IPS-18c (cell line): ENCODE results near the gene RGP1.

Experiments used
- H3K4me3 ChIP-seq: 2 replicates; pipeline ENCODE4 v1.7.0; 2013; ENCODE audit warnings: low read depth, mild to moderate bottlenecking, low read length, moderate library complexity; ENCODE audit not compliant: insufficient read depth
- H3K9me3 ChIP-seq: one replicate; pipeline ENCODE4 v1.6.1; 2013; ENCODE audit warnings: mild to moderate bottlenecking, low read length, moderate library complexity; ENCODE audit not compliant: control insufficient read depth, insufficient read depth

Gene RGP1

GRCh38 chr9:35756275-35757225, 7.5 kb downstream of the RGP1 start:
- H3K4me3 ChIP-seq, result peak overlapping the region; percentile 94

GRCh38 chr9:35757226-35757891, 8.3 kb downstream of the RGP1 start:
- Histone ChIP-seq H3K9me3 (peaks cover 2% of the 10 kb centered on the region), H3K4me3 (peak overlapping the region; percentile 94)

More at GRCh38 chr9:35756275-35757225, 7.5 kb downstream of the RGP1 start:
- H3K9me3 ChIP-seq, result peaks cover 2% of the 10 kb centered on the region

DNA sequence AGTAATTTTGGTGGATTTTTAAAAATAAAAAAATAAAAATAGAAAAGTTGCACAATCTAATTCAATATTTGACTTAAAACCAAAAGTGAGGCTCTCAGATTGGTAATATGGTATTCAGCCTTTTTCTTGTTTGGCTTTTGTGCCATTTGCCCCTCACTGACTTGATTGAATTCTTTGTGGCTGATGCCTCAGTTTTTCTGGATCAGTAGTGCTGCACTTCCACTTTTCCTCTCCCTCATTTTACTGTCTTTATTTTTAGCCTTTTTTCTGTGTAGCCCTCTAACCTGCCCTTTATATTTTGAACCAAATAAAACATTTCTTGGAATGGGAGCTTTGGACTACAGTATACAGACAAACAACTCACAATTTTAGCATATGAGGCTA, 8.8 kb downstream of the RGP1 start:
- Histone ChIP-seq H3K4me3 (peak overlapping the region; percentile 94; the same call in 1 of the 2 replicates), H3K9me3 (peaks cover 2% of the 10 kb centered on the region)

- no peak overlapping the region for H3K4me3 ChIP-seq
- peaks cover 2% of the 10 kb centered on the region for H3K9me3 ChIP-seq
Observed at GRCh38 chr9:35758475-35759050, 9.5 kb downstream of the RGP1 start.

- Histone ChIP-seq H3K9me3 (peaks cover 2% of the 10 kb centered on the region), H3K4me3 (no peak overlapping the region)
Observed at GRCh38 chr9:35759795-35760194, 10.7 kb downstream of the RGP1 start.

GRCh38 chr9:35760651-35761050, 11.6 kb downstream of the RGP1 start:
- Histone ChIP-seq H3K4me3 (no peak overlapping the region), H3K9me3 (peaks cover 2% of the 10 kb centered on the region)

- Histone ChIP-seq H3K9me3 (peaks cover 2% of the 10 kb centered on the region), H3K4me3 (no peak overlapping the region)
Observed at GRCh38 chr9:35763181-35763580, 14.1 kb downstream of the RGP1 start.

DNA sequence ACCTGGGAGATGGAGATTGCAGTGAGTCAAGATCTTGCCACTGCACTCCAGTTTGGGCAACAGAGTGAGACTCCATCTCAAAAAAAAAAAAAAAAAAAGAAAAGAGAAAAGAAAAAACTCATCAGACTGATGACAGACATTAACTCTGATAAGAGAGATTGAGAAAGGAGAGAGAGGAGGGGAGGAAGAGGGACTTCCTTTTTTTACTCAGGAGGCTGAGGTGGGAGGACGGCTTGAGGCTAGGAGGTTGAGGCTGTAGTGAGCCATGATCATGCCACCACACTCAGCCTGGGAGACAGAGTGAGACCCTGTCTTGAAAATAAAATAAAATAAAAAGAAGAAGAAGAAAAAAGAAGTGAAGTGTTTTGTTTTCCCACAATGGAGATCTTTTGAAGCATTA, 14.7 kb downstream of the RGP1 start:
- Histone ChIP-seq H3K4me3 (no peak overlapping the region), H3K9me3 (peaks cover 2% of the 10 kb centered on the region)

GRCh38 chr9:35766997-35767396, 17.9 kb downstream of the RGP1 start:
- Histone ChIP-seq H3K9me3 (no peaks in the 10 kb centered on the region), H3K4me3 (no peak overlapping the region)

- Histone ChIP-seq H3K9me3 (no peaks in the 10 kb centered on the region), H3K4me3 (no peak overlapping the region)
Observed at GRCh38 chr9:35767458-35767857, 18.4 kb downstream of the RGP1 start.

- Histone ChIP-seq H3K9me3 (no peaks in the 10 kb centered on the region), H3K4me3 (no peak overlapping the region)
Observed at GRCh38 chr9:35769763-35770162, 20.7 kb downstream of the RGP1 start.

DNA sequence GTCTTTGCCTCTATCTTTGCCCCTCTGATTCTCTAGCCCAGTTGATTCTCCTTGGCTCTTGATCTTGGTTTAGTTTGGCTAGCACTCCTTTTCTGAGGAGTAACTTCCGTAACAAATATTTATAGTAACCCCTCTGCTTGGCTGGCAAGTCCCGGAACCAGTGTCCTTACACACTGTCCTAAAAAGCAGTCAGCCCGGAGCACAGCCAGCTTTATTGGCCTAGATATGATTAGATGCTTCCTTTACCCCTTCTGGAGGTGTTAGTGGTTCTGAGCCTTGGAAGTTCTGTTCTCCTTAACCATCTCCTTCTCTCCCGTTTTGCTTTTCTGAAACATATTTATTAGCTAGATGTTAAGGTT, 22.0 kb downstream of the RGP1 start:
- H3K4me3 ChIP-seq, result no peak overlapping the region
- H3K9me3 ChIP-seq, result no peaks in the 10 kb centered on the region

DNA sequence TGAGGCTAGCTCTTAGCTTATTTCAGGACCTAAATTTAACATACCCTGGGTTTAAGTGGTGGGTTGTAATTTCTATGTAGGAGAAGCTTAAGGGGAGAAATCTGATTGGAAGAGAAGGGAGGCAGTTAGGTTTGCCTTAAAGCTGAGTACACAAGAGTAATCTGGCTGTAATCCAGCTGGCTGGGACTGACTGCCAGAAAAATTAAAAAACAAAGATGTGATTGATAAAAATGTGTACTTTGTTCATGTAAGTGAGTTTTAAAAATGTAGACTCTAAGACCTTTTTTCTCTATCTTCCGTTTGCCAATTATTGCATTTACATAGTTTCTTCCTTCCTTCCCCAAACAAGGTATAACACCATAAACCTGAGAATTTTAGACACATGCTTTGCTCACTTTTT, 22.4 kb downstream of the RGP1 start:
- Histone ChIP-seq H3K4me3 (no peak overlapping the region), H3K9me3 (no peaks in the 10 kb centered on the region)

DNA sequence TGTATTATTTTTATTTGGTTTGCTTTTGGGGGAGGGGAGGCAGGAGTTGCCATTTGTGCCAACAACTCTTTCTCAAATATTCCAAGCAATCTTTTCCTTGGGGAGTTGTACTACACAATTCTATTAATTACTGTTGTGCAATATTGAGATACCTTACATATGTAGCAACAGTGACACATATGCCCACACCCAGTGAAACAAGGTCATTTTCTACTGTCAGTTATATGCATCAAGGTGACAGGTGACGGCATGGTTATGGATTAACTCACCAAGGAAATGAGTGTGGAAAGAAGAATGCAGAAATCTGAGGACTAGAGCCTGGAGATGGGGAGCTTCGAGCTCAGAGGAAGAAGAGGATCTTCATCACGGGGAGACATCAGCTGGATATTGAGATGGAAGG, 22.9 kb downstream of the RGP1 start:
- Histone ChIP-seq H3K4me3 (no peak overlapping the region), H3K9me3 (no peaks in the 10 kb centered on the region)

GRCh38 chr9:35774907-35775635, 26.0 kb downstream of the RGP1 start:
- no peak overlapping the region for H3K4me3 ChIP-seq
- peaks cover under 1% of the 10 kb centered on the region for H3K9me3 ChIP-seq

DNA sequence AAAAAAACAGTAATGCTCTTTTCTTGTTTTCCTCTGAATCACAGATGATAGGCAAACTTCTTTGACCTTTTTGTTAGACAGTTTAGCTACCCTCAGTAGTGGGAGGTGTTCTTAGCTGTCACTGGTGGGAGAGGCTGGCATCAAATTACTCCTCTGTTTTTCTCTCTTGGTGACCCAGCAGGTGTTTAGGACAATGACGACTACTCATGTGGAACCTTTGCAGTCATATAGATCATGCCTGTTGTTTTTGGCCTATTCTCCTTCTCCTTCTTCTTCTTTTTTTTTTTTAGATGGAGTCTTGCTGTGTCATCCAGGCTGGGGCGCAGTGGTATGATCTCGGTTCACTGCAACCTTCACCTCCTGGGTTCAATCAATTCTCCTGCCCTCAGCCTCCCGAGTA, 26.9 kb downstream of the RGP1 start:
- H3K9me3 ChIP-seq, result peaks cover 2% of the 10 kb centered on the region
- no peak overlapping the region for H3K4me3 ChIP-seq

DNA sequence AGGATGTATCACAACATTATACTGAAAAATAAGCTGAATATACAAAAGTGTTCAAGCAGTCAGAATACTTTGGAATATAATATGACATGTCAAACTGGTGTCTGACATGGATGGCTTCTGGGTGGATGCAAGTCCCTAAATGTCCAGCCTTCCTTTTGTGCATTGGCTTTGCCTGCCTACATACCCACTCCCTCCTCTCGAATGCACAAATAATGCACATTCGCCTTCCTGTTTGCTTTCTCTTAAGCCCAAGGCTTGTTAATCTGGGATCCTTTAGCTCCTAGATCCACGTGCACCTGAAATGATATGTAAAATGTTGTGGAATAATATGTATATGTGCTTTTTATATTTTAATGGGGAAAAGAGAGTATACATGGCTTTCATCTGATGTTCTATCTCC, 29.4 kb downstream of the RGP1 start:
- no peak overlapping the region for H3K4me3 ChIP-seq
- peaks cover 2% of the 10 kb centered on the region for H3K9me3 ChIP-seq
